ENCODE data around the gene ELOVL4.

The ELOVL4 gene

DNA sequence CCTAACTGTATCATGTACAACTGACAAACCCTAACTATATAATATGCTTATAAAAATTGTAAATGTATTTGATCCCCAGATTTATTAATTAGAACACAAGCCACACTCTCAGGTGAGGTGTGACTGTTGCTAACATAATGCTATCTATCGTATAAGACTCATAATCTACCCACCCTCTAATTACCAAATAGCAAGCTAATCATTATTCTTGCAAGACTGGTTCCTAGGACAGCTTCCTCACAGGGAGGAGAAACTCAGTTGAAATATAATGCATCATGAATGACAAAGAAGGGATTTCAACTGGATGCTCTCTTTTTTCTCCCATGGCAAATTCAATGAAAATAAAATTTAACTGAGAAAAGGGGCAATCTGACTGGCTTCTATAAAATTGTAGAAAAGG, 35.4 kb downstream of the ELOVL4 start:
- no peak for DNase-seq

DNA sequence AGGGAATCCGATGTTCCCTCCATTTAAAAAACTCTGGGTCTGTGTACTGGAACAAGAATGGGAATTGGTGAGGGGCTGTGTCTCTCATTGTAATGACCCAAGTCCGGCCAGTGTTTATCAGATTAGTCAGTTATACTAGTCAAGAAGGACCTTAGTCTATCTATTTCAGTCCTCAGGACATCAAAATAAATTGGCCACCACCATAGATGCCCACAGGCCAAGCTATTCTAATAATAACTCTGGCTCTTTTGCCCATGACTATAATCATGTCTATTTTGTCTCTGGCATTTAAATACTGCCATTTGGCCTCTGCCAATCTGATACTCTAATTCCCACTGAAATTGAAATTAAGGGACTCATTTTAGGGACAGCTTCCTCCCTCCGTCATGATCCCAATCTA, 37.8 kb downstream of the ELOVL4 start:
- no peak for DNase-seq

DNA sequence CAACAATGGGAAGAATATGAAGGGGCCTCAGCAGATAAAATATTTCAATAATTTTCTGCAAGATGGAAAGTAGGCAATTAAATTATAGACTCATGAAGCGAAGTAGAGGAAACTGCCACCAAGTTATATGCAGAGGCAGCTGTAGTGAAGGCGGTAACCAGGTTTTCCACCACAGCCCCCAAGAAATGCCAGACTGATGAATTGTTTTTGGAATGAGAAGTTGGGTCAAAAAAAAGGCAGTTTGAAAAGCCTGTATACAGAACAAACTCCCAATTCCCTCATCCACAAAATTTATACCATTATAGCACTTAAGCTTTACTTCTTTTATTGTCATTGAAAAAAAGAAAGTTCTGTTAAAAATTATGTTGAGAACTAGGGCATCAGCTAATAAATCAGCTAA, 45.3 kb downstream of the ELOVL4 start:
- no peak for DNase-seq

DNA sequence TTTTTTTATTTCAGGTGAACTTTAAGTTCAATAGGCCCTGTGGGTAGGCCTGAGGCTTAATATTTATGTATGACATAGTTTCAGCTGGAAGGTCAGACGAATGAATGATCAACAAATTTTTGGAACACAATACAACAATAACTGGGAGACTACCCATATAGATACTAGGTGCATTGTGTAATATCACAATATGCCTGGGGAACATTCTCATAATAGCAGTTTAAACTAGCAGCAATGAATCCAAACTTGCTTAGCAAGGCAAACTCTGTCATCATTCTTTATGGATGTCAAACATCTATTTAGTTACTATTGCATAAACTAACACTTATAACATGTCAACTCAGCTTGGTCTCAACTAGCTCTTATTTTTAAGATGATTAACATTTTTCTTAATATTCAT, 49.3 kb downstream of the ELOVL4 start:
- DNase-seq = no peak

DNA sequence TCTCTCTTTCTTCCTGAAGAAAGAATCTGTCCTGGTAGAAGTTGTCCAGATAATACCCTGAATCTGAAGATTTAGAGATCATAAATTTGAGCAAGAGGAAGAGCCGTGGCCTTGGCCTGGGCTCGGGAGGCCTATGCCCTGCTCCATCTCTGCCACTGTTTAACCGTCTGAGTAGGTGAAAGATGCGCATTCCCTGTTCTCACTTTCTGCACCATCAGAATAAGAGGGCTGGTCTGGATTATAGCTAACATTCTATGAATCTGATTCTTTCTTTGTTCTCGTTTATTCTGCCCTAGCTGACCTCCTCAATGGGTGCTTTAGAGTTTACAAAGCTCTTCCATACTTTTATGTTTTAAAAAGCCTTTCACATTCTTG, 51.3 kb downstream of the ELOVL4 start:
- no peak for DNase-seq

DNA sequence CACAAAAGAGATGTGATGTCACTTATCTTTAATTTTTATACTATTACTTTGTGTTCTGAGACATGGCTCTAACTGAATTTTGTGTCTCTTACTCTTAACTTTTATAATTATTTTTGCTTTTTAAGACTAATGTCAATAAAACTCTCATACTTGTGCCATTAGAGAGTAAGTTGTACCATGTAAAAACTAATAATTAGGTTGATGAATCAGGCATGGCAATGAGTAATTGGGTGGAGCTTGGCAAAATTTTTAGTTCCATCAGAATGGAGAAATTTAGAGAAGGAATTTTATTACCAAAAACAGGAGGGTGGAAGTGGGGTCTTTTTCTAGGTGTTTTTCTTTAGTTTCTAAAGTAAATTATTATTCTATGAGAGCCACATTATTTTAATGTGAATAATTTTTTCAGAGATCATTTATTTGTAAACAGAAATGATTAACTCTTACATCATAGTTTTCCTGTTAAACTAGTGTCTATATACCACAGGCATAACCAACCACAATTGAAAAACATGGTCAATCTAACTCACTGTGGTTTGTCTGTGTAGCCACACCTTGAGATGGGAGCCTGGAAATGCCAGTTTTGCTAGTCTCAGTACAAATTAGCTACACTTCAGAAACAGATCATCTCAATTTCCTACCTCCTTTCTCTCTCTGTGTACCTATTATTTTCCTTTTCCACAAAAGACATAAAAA, 51.8 kb downstream of the ELOVL4 start:
- DNase-seq = no peak

DNA sequence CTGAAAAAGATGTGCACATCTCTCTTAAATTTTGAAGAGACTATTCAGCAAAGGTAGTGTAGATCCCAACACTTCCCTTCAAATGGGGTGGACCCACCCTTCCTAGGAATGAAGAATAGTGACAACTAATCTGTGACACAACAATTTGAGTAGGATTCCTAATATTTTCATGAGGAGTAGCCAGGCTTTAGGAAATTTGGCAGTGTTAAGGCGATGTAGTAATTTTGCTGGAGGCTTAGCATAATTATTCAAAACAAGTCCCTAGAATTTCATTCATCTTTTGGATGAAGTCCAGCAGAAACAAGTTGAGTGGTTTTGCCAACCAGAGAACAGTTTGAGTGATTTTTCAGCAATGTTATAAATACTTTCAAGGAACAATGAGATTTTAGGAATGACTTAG, 52.4 kb downstream of the ELOVL4 start:
- DNase-seq = no peak

DNA sequence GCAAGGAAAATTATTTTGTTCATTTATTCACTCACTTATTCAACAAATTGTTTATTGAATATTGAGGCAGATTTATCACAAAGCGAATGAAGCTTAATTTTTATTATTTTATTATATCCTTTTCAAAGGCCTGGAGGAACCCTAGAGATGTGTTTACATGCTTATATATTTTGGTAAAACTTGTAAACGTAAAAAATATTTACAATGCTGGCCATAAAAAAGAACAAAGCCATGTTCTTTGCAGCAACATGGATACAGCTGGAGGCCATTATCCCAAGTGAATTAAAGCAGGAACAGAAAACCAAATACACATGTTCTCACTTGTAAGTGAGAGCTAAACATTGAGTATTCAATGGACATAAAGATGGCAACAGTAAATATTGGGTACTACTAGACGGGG, 58.8 kb downstream of the ELOVL4 start:
- DNase-seq = no peak

DNA sequence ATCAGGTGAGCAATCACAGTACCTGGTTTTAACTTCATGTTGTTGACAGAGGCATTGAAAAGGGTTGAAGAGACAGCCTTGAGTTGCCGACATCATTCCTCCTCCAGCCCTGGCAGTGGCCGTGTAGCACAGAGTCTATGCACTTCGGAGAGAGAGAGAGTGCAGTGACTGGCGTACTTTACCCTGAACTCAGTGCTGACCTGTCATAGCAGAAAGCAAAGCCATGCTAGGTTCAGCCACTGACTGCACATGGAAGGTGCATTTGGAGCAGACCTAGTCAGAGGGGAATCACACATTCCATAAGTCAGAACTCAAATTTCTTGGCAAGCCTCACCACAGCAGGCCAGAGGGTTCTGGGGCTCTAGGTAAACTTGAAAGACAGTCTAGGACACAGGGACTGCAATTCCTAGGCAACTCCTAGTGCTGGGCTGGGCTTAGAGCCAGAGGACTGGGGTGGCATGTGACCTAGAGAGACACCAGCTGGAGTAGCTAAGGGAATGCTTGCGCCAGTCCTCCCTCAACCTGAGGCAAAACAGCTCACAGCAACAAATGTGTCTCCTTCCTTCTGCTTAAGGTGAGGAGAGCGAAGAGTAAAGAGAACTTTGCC, 69.1 kb downstream of the ELOVL4 start:
- DNase-seq = no peak

DNA sequence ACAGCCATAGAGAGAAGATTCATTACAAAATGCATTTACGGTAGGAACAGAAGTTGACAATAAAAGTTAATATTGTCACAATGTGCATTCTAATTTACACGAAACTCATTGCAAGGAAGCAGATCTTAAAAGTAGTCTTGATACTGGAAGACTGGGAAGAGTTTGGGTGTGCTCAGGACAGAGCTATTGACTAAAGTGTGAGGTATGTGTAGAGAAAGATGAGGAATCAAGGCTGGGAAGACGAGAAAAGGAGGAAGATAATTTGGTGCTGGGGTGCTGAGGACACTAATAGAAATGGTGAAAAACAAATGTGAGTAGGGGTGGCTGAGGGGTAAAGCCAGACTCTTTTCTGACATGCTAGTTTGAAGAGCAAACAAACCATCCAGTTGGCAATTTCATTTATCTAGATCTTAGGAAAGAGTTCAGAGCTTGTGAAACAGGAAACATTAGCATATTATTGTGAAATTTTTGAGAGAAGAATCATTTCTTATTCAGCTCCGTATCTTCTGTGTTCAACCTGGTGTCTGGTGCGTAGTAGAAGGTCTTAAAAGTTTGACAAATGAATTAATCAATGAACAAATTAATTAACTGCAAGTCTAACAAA, 72.7 kb downstream of the ELOVL4 start:
- DNase-seq = no peak

DNA sequence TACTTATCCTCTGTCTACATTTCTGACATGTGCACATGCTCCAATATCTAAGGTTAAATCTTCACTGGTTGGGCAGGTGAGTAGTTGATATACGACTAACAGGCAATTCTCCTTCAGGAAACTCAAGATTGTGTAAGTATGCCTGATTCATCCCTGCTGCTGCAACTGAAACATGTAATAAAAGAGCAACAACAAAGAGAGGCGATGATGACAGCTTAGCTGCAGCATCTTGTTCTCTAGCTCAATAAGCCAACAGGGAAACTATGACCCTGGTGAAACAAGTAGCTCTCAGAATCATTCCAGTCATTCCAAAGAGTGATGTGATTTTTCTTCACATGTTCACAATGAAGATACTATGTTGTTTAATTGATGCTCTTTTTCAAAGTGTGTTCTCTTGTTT, 74.4 kb downstream of the ELOVL4 start:
- DNase-seq = no peak

DNA sequence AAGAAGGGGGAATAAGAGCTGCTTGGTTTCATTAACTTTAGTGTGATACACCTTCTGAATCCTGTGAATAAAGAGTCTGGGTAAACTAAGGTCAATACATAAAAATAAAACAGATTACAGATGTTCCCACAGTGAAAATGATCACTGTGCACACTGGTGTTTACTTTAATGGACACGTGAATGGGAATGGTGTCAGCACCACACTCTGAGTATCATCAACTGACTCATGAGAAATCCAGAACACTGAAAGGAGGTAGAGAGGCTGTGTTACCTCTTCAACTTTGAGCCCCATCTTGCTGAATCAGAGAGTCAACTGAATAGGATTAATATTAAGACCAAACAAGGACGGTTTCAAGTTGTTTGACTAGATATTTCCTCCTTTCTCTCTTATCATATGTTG, 75.0 kb downstream of the ELOVL4 start:
- no peak for DNase-seq

DNA sequence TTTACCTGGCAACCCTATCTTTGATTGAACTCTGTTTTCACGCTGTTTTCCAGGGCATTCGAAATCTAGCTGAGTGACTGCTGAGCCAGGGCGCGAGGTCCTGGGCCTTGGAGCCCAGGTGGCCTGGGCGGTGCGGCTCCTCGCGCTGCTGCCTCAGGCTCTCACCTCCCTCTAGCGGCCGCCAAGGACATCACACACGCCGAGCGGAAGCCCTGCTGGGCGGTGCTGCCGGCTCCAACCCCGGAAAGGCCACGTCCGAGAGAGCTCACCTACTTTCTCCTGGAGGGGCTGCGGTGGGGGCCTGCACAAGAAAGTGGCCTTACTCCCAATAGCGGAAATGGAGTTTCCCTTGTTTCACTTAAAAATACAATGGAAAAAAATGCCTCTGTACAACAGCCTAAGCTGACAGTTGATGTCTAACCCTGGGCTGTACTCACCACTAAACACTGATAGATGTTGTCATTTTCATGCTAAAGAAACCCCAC, 77.7 kb downstream of the ELOVL4 start:
- peak; percentile 84 for DNase-seq

DNA sequence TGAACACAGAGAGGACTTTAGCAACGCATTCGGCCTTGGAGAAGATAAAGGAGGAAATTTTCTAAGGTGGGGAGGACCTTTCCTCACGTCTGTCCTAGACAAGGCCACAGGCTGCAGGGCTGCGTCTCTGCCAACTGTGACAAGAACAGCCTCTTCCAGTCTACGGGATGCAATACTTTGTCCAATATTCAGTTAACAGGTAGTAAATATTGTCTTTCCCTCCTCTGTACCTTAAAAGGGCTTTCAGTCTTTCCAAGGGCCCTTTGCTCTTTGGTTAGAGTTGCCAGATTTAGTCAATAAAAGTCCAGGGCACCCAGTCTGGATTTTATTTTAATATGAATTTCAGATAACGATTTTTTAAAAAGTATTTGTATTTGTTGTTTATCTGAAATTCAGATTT, 78.2 kb downstream of the ELOVL4 start:
- DNase-seq = no peak

DNA sequence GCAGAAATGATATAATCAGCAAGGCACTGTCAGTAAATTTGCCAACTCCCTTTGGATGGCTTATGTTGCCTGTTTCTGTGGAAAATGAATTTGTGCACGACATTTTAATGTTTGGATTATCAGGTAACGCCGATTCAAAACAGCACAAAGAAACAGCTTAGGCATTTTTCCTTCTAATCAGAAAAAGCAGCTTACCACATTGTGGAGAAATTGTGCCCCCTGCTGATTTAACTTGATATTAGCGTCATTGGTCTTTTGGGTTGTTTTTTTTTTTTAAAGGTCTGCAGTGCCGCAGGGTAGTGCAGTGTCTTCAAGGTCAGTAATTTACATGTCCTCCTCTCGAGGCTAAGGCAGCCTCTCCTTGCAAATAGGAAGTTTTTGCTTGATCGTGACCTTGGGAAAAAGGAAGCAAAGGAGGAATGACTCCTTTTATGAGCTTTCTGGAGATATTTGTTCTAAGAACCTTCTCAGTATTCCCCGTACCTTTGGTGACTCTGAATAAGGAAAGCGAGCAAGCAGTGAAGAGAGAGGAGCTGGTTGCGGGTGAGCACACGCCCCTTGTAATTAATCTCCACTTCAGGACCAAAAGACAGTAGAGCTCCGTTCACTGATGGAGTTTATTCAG, 79.1 kb downstream of the ELOVL4 start:
- DNase-seq = no peak

All from right forelimb (tissue), 1 donor.